T-helper 2 cell (primary cell): Measurements from ENCODE around the gene FLT3.
A peak's percentile ranks its signal among the peaks of the same experiment; 100 is the strongest.
"Not testable (repeated sequence)": the region's sequence is repeated elsewhere in the genome, so short reads cannot be mapped to it uniquely, and the experiment has no call there.

Experiments
- DNase-seq, 5 experiments: peaks; one replicate each; pipeline versions ENCODE4 v3.0.0 to v3.0.0-alpha.2; 2012 to 2022

Gene FLT3

DNA sequence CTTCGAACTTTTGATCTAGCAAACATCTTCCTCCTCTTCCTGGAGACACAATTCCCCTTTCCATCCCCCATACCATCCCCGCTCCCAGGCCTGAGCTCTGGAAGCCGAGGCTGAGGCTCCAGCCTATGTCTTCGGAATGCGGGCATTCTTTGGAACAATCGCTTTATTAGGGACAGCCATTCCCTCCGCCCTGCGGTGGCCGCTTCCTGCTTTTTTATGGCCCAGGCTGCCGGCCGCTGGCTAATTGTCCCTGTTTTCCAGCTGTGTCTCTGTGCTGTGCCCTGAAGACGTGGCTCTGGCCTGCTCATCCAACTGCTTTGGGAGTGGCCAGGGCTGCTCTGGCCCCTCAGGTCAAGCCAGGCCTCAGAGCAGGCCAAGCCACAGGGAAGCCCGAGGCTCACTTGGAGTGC is 129.1 kb downstream of the FLT3 start:
- DNase-seq: no peak

DNA sequence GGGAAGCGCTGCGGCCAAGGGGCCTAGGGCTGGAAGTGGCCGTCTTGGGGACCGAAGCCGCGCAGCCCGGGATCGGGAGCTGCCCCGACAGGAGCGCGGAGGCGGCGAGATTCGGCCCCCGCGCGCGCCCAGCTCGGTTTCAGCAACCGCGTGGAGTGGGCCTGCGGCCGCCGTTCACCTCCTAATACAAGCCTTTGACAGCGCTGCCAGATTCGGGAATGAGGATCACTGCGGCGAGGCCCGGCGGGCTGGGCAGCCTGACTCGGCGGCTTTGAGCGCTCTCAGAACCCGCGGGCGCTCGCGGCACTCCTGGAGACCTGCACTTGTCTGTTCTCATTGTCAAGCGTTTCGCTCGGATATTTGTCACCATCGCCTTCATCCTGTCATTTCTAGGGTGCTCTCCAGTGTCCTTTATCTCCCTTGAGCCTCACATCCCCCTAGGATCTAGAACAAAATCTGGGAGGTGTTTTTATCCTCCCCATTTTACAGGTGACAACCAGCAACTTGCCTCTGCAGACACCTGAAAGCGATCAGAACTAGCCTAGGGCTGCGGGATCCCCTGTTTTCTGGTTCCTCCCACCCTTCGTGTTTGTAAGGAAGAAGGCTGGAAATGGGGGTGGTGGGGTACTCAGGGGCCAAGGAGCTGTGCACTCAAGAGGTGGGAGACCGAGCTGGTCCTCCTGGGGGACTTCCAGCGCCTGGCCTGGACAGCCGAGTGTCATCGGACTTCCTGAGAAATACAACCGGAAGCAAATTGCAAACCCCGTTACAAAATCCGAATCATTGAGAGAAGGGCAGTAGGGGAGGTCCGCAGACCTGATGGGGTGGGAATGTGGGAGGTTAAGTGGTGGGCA is 129.8 kb downstream of the FLT3 start:
- DNase-seq: no peak

DNA sequence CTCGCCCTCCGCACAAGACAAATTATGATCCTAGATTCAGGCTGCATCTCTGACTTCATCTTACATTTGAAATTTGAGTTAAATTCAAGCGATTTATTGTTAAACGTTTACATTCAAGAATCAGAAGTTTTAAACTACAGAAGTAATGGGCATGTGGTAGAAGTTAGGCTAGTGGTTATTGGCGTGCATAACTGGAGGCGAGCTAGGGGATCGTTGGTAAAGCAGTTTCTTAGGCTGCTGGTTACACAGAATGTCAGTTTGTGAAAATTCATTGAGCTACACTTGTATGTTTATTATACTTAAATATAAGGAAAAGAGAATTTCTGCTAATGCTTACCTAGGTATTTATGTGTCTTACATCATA is 130.5 kb downstream of the FLT3 start:
- DNase-seq: no peak

DNA sequence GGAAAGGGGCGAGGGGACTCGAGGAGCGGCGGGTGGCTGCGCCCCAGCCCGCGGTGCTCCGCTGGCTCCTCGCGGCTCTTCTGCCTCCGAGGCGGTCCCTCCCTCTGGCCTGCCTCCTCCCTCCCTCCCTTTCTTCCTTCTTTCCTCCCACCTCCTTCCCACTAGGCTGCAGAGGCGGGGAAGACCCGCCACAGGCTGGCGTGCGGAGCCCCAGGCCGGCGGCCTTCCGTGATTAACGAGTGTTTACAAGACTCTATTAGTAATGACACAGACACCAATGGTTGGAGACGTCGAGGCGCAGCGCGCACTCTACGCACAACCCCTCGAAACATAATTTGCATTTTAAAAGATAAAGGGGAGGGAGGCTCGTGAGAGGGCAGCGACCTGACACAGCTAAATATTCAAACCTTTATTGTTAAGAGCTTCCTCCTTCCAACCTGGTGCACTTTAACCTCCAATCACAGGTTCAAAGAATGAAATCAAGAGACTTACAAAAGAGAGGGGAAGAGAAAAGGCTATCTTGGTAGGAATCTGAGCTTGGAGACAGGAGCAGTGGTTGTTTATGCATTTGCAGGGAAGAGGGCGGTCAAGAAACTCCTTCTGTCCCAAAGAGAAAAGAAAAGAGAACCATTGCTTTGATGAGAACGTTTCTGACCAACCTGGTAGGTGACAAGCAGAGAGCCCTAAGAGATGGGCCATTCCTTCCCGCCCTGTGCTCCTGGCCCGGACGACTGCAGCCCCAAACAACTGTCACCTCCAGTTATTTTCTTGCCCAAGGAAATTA is 131.1 kb downstream of the FLT3 start, which contains the start of gene CDX2:
CDX2 (minus strand) TSS at position 234 of the 784 bp plus-strand sequence. CDS start 309 bp downstream, outside the sequence.
- DNase-seq: no peak

DNA sequence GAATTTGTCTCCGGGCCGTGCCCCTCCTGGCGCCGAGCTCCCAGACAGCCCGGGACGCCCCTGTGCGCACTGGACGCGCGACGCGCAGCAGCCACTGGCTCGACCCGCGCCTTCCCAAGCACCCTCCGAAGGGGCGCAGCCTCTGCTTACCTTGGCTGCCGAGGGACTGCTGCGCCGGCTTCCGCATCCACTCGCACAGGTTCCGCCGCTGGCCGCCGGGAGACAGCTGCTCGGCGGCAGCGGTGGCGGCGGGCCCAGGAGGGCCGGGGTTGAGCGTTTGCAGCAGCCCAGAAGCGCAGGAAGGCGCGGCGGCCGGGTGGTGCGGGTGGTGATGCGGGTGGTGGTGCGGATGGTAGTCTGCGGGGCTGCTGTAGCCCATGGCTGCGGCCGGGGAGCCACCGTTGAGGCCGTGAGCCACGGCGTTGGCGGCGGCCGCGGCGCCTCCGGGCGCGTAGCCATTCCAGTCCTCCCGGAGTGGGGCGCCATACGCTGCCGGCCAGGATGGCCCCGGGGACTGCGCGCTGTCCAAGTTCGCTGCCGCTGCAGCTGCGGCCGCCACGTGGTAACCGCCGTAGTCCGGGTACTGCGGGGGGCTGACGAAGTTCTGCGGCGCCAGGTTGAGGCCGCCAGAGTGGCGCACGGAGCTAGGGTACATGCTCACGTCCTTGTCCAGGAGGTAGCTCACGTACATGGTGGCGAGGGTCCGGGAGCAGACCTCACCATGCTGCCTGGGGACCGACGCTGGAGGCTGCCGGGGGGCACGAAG is 131.9 kb downstream of the FLT3 start:
- DNase-seq: peak in 1 of 5 experiments; percentile 36

DNA sequence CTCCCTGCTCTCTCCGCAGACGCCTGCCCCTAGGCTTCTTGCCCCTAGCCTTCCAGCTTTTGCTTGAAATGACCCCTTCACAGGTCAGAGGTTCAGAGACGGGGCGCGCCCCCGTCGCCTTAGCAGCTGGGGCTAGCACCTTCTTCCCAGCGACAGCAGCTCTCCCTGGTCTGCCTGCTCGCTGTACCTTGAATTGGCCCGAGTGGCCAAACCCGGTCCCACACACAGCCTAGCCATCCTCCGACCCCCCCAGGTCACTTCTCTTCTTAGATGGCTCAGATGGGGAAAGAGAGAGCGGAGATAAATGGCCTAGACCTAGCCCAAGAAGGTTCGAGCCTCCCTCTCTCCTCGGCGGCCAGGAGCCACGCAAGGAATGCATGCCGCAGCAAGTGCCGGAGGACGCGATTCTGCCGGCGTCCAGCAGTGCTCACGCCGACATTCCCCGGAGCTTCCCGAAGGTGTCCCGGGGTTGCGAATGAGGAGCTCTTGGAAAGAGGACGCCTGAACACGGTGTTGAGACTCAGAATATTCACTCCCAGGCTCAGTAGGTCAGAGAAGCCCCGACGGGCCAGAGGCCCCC is 132.6 kb downstream of the FLT3 start:
- DNase-seq: no peak

DNA sequence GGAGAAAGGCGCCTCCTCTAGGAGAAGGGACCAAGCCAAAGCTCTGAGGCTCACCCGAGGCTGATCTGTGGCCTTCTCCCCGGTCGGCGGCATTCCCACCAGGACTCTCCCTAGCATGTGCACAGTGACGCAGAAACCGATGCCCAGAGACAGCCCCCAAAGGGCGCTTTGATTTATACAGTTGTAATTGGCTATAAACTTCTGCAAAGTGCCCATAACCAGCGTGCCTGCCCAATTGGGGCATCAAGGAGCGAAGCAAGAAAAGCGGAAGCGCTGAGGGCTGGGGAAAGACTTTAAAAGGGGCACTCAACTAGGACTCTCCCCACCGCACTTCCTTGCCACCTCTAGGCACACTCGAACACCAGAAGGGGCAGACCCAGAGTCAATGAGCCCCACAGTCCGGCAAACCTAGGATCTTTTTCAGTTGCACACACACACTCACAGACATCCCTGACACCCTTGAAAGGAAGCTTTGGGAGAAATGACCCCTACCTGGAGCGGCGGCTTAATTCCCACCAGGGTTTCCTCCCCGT is 133.1 kb downstream of the FLT3 start:
- DNase-seq: no peak

DNA sequence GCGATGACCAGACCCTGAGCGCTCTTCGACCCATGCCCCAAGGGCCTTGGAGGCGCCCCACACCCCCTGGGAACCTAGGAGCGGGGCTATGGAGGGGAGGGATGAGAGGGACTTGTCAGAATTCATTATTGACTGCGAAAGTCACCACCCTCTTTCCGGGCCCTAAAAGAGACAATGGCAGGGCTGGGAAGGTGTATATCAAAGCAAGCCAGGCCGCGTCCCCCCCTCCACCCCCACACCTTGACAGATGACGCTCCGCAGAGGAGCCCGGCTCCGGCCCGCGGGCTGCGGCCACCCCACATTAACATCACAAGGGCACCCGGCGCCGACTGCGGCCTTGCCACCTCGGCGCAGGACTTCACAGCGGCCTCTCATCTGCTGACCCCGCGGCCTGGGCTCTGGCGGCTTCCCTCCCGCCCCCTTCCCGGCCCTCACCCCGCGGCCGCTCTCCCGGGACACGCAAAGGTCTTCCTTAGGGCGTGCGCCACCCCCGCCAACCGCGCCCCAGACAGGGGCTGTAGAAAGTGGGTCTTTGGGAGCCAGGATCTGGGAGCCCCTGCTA is 133.7 kb downstream of the FLT3 start:
- DNase-seq: no peak

DNA sequence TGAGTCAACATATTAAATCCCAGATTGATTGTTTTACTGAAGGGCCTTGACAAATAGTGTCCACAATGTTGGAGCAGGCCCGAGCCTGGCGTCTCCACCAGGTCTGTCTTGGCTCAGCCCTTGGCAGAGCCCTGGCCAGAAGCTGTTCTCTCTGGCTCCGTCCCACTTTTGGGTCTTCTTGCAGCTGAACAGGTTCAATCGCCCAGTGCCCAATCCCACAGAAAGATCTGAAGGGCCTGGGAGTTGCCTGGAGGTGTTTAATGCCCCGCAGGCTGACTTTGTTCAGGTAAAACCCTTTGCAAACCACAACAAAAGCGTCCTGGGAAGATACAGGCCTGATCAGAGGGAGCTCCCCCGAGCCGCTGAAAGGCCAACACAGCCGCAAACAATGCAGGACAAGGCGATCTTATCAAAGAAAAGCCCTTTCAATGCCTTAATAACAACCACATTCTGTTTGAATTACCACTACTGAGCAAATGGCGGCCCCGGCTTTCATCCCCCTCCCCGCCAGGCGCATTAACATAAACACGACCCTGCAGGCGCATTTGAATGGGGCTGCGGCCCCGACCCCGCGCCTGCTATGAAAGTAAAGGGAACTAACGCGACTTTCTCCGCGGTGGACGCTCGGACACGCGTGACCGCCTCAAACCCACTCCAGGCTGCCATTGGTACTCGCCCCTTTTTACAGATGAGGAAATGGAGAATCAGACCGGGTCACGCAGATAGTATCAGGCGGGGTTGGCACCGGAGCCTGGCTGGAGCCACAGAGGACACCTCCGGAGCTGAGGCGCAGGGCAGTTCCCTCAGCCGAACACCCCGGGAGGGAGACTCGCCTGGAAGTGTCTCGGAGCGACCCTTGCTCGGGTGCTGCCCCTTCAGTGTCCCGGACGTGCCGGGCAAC is 134.4 kb downstream of the FLT3 start:
- DNase-seq: no peak

DNA sequence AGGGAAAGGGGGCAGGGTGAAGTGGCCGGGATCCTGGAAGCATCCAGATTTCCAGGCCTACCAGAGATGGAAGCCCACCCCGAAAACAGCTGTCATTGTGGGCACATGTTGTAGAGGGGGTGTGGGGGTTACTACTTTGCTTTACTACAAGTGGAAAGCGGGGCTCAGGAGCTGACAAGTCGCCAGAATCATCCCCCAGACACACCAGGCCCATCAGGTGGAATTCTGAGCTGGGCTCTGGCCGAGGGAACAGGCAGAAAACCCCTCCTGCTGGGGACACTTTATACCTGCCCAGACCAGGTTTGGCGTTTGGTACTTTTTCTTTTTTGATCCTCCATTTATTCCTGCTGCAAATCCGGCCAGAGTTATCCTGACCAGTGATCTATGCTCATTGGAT is 135.0 kb downstream of the FLT3 start:
- DNase-seq: no peak

DNA sequence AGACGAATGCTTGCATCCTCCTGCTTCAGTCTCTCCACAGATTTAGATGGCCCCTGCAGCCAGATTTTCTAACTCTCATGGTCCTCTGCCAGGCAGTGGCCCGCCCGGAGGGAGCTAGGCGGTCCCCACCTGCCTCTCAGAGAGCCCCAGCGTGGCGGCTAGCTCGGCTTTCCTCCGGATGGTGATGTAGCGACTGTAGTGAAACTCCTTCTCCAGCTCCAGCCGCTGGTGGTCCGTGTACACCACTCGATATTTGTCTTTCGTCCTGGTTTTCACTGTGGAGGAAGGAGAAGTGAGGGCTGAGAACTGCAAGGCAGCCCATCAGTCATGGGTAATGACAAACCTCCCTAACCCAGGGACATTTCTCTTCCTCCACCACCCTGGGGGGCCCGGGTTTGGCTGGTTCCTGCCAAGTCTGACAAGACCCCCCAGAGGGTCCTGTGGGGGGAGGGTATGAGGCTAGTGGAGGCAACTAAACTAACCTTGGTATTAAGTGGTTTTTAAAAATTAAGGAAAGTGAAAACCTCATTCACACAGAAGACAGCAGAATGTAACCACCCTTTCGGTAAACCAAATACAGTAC is 135.5 kb downstream of the FLT3 start:
- DNase-seq: no peak

DNA sequence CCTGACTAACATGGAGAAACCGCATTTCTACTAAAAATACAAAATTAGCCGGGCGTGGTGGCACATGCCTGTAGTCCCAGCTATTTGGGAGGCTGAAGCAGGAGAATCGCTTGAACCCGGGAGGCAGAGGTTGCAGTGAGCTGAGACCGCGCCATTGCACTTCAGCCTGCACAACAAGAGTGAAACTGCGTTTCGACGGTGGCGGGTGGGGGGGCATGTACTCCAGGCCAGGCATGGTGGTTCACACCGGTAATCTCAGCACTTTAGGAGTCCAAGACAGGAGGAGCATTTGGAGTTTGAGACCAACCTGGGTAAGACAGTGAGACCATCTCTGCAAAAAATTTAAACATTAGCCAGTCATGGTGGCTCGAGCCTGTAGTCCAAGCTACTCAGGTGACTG is 136.2 kb downstream of the FLT3 start:
- DNase-seq: not testable (repeated sequence)

DNA sequence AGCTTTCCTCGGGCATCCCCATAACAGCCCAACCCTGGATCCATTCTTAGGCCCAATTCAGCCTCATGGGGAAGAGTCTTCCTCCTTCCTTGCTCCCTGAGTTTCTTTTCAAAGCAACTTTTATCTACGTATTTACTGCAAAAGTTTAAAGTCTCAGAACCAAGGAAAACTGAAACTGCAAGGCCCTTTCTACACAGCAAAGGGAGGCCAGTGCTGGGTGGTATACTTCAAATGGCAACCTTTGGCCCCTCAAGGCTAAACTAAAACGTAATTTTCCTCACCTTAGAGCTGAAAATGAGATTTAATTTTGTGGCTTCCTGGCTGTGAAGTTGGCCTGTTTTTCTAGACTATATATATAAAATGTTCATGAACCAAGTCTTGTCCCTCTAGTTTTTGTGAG is 136.9 kb downstream of the FLT3 start:
- DNase-seq: no peak

DNA sequence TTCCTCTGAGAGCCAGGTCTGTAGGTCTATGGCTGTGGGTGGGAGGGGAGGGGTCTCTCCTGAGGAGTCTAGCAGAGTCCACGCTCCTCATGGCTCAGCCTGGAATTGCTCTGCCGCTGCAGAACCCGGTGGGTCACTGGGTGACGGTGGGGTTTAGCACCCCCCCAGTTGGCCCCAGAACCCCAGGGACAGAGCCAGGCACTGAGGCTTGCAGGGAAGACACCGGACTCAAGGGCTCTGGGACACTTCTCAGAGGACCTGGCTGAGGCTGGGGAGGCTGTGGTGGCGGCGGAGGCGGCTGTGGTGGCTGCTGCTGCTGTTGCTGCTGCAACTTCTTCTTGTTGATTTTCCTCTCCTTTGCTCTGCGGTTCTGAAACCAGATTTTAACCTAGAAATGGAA is 137.4 kb downstream of the FLT3 start:
- DNase-seq: no peak

DNA sequence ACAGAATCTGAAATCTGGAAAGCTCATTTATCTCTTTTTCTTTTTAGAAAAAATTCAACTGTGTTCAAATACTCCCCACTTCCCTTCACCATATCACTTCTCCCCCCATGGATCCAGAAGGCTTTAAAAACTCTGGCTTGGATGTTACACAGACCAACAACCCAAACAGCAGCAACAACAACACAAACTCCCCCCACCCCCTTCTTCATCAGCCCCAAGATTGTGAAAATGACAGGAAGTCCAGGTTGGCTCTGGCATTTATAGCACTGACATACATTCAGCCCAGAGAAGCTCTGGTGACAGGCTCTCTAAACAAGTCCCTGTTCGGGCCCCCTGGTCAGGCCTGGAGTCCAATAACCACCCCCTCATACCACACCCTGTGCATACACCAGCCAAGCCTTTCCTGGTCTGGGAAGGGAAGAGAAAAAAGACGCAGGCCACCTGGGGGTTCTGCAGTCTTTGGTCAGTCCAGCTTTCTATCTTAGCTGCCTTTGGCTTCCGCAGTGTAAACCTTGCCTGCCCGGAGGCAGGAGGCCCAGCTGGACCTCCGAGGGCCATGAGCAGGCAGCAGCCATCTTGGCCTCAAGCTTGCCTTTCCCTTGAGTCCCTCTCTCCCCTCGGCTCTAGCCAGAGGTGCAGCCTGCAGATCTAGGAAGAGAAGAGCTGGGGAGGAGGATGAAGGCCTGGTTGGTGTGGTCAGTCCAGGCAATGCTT is 138.1 kb downstream of the FLT3 start:
- no peak for DNase-seq

DNA sequence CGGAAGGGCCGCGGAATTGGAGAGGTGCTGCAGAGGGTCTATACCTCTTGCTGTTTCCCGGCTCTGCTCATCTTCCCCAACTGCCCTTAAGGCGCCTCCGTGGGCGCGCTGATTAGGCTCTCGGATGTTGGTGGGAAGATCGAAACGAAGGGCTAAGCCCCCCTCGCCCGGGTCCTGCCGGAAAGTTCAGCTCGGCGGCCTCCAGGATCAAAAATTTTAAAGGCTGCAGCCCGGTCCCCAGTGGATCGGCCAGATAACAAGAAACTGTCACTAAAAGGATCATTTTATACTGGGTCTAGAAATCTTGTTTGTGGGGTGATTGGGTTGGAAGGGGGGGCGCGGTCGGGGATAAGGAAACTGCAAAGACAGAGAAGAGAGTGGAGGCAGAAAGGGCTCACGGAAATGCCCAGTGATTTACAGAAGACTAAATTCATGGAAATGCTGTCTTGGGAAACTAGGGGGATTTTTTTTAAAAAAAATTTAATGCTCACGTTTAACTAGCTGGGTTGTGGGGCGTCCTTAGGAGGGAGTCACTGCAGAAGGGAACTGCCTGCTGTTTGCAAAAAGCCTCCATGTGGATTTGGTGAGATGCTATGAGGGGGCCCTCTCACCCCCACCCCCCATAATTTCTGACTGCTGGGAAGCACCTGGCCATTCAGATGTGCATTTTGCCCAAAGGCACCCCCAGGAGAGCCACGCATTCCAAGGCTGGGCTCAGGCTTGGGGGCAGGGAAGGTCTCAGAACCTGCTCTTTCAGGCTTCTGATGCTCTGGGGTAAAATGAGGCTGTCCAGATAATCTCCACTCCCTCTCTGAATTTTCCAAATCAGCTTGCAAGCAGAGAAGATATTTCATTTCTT is 138.9 kb downstream of the FLT3 start:
- no peak for DNase-seq

DNA sequence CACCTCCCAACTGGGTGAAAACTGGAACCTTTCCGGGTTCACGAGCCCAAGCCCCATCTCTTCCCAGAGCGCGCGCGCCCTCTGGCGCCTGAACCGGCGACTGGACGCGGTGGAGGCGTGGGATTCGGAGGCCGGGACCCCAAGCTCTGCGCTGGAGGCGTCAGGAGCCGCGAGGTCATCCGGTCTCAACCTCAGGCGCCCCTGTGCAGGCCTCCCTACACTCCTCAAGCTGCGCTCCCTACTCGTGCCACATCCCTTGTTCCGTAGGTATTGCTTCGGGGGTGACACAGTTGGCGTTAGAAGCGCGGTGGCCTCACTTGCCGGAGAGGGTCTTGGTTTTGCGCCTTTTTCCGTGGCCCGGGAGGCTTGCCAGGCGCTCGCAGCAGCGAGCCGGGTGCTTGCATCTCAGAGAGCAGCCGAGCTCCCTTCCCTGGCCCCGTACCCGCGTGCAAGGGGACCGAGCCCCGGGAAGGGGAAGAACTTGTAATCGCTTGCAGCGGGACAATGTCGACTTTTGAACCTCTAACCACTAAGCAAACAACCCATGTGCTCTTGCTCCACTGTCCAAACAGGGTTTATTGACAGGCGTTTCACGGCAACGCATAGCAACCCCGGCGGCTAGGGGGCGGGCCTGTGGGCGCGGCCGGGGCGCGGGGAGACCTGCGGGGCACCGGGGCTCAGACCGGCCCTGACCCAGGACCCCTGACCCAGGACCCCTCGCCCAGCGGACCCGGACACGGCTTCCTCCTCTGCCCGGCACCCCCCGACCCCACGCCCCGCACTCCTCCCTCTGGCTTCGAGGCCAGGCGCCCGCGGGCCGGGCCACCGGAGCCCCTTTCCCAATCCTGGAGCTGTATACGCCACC is 139.8 kb downstream of the FLT3 start:
- peak in 1 of 5 experiments; percentile 30 for DNase-seq

DNA sequence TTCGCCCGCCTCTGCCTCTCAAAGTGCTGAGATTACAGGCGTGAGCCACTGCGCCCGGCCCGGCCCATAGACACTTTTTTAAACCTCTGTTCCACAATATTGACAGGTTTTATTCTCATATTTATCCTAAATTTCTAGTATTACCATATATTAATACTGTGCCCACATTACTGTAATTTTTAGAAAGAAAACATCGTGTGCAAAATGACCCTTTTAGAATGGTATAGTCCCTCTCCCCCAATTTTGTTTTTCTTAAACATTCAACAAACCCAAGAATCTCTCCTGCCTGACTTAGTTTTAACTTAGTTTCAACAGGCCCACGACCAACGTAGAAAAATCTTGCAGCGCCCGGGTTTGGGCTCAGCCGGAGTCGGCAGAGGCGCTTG is 140.4 kb downstream of the FLT3 start:
- DNase-seq: no peak
